Stimulated activated CD4-positive, alpha-beta T cell treated with anti-CD3 and anti-CD28 coated beads, Interleukin-1b, Interleukin-23, amount 100 ng/mL, for 1 hour (primary cell): ENCODE measurements around the gene APOL4.
"Not testable (repeated sequence)": the region's sequence is repeated elsewhere in the genome, so short reads cannot be mapped to it uniquely, and the experiment has no call there.

Experiments used
- DNase-seq, 2 donors: peaks; one replicate each; pipeline ENCODE4 v3.0.0-alpha.2; 2020; ENCODE audit warnings: low read depth in 2 of 2

APOL4 gene, protein sequence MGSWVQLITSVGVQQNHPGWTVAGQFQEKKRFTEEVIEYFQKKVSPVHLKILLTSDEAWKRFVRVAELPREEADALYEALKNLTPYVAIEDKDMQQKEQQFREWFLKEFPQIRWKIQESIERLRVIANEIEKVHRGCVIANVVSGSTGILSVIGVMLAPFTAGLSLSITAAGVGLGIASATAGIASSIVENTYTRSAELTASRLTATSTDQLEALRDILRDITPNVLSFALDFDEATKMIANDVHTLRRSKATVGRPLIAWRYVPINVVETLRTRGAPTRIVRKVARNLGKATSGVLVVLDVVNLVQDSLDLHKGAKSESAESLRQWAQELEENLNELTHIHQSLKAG

DNA sequence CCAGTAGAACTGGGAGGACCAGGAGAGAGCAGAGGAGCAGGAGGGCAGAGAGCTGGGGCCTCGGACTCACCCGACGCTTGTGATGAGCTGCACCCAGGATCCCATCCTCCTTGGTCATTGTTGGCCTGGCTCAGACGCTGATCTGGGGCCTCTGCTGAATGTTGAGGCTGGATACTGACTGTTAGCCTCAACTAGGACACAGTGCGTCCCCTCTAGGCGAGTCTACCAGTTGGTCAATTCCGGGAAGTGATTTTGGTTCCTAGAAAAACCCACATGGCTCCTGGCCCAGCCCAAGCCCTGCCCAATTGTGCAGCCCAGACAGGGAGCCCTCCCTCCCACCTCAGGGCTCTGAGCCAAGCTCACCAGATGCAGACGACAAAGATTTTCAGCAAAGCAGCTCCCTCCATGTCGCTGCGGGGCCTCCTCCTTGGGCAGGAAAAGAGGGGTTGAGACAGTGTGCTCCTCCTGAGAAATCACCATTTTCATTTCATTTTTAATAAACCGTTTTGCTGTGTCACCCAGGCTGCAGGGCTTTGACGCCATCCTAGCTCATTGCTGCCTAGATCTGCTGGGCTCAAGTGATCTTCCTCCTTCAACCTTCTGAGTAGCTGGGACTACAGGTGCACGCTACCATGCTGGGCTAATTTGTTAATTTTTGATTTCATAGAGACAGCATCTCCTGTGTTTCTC lies at the start of gene APOL4:
Gene APOL4 (minus strand): TSS at position 180 of the 690 bp plus-strand sequence. CDS start 75 bp downstream, at position 105.
- no peak for DNase-seq

DNA sequence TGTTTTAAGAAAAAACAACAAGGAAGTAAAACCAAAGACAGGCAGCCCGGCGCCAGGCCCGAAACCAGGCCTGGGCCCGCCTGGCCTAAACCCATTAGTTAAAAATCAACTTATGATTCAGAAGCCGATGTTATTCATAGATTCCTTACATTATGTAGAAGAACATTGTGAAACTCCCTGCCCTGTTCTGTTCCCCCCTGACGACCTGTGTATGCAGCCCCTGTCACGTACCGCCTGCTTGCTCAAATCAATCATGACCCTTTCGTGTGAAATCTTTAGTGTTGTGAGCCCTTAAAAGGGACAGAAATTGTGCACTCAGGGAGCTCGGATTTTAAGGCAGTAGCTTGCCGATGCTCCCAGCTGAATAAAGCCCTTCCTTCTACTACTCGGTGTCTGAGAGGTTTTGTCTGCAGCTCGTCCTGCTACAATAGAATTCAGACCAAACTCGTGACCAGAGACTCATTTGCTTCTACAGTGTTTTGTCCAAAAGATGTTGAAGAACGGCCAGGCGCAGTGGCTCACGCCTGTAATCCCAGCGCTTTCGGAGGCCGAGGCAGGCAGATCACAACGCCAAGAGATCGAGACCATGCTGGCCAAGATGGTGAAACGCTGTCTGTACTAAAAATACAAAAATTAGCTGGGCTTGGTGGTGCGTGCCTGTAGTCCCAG lies 48.8 kb upstream of the APOL4 start:
- DNase-seq: not testable (repeated sequence)

DNA sequence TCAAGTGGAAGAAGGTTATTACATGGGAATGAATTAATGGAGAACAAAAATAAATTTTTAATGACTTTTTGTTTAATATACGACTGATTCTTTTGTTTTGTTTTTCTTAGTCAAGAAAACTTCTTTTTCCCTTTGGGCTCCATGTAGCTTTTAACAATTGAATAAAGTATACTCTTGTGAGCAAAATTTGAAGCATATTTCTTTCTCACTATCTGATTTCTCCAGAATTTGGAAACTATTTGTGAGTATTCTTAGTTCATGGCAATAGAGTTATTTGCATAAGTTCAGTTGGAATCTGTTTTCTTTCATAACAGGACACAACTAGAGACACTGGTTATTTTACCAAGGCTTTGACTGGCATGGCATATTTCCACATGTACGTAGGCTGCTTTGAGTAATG lies 47.6 kb upstream of the APOL4 start:
- DNase-seq: no peak

DNA sequence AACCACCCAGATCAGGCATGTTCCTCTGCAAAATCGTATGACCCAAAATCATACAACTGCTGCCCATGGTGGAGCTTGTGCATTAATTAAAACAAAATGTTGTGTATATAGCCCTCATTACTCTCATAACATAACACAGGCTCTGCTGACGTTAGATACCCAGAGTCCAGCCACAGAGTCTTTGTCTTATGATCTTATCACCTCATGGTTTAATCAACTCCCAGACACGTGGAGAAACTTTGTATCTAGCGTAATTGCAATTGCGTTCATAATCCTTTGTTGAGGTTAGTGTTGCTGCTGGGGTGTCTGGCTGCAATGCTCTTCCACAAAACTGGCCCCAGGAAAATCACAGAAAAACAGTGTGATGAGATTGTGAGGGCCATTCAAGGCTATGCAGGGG lies 46.3 kb upstream of the APOL4 start:
- DNase-seq: no peak

DNA sequence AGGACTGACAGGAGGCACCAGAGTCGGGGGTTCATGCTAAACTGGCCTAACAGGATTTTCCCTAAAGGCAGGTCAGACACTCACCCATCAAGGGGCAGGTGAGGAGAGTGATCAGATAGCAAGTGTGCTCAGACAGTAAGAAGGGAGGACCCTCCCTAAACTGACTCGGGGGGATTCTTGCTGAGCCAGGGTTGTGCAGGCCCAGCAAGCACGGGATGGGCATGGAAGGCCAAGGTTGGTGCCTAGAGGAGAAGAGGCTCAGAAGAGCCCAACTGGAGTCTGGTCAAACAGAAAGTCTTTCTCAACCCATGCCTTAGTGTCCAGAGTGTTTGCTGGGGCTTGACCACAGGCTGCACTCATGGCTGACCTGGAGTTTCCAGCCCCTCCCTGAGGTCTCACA lies 45.1 kb upstream of the APOL4 start:
- DNase-seq: no peak

DNA sequence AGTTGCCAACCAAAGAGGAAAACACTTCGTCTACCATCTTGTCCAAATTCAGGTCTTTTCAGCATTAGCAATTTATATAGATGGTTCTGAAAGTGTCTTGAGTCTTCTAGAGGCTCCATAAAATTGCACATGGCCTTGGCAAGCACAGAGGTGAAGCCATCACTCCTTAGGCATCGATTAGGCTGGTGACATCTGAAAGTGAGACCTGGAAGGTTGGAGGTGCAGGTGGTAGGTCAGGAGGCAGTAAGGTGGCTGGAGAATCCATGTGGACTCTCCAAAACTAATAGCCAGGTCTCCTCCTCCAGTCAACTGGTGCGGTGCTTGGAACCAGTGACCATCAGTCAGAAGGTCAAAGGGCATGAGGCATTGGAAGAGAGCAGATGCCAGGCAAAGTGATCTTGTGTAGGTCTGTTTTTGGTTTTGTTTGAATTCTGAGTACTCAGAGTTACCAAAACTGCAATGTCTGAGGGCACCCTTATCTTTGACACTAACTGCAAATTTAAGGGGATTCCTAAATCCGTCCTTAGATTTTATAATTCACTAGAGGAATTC lies 44.3 kb upstream of the APOL4 start:
- no peak for DNase-seq

DNA sequence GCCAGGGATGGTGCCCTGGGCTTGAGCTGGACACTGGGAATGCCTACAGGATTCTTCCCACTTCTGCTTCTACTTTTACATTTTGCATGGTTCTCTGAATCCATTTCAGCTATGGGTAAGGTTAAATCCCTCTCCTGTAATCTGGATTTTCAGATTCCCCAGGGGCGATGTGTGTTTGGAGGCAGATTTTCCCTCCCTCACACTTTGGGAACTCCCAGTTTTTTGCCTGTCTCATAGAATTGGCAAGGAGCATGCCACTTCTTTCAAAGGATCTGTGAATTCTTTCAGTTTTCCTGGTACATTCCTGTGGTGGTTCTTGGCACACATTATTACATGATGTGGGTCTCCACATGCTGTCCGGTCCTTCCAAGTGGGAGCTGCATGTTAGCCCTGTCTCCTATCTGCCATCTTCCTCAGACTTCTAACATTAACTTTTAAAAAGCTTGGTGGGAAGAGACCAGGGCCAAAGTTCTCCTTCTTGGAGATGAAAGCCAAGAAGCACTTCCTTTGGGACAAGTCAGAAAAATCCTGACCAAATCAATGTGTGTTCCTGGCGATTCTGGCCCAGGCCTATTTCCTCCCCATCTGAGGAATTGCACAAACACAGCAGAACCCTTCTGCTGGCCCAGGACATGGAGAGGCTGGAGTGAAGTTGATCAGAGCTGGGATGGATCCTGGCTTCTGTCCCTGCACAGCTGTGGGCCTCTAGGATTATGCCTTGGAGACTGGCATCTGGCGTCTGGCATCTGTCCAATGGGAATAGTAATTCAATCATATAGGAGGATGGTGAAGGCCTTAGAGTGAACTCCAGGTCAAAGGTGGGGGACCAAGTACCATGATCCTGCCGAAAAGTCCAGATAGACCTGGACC lies 43.1 kb upstream of the APOL4 start:
- DNase-seq: no peak

DNA sequence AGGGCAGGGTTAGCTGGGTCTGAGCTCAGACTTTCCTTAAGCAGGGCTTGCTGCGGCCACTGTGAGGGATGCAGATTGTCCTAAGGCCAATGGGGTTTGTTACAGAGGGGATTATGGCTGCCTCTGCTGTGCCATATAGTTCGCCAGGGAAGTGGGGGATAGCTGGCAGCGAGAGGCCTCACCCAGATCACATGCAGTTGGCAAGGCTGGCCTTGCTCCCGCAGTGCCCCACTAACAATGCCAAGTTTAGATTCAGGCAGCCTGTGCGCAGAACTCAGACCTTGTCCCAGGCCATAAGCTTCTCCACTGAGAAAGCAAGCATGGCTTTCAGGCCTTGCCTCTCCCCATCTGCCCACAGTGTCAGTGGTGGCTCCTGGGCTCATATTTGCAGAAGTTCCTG lies 42.4 kb upstream of the APOL4 start:
- DNase-seq: no peak

DNA sequence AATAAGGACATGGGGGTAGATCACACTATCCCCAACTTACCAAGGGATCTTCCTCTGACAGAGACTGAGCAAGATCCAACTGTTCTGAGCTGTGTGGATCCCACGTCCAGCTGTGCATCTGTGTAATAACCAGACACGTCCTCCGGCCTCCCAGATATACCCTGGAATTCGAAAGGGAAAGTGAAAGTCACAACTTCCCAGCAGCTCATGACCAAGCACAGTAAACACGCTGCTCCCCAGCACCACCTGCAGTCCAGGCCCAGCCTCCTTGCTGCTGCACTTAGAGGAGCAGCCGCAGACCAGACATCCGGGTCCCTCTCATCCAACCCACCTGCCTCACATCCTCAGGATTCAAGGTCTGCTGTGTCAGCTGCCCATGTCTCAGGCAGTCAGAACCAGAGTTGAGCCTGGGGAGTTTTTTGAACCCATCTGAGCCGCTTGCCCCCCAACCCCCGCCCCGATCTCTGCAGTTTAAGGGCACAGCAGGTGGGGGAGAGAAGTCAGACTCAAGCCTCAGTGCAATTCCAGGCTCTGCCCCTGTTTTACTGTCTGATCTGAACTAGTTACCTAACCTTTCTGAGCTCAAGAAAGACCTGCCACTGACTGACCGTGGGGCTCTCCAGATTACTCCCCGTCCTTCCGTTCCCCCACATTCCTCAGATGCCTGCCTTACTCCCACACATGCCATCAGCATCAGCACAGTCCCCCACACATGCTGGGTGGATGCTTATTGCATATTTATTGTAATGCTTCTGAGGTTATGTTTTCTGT lies 38.0 kb upstream of the APOL4 start, which contains the start of gene APOL2:
Gene APOL2 (minus strand): TSS at position 127 of the 771 bp plus-strand sequence. CDS start 6,365 bp downstream, outside the sequence.
- DNase-seq: peak; percentile 55 to 59

DNA sequence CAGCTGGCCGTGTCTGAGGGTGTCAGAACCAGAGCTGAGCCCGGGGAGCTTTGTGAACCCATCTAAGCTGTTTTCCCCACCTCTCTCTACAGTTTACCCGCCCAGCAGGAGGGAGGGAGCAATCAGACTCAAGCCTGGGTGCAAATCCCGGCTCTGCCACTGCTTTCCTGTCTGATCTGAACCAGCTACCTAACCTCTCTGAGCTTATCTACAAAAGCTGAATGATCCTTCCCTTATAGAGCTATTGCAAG lies 37.5 kb upstream of the APOL4 start:
- DNase-seq: no peak

DNA sequence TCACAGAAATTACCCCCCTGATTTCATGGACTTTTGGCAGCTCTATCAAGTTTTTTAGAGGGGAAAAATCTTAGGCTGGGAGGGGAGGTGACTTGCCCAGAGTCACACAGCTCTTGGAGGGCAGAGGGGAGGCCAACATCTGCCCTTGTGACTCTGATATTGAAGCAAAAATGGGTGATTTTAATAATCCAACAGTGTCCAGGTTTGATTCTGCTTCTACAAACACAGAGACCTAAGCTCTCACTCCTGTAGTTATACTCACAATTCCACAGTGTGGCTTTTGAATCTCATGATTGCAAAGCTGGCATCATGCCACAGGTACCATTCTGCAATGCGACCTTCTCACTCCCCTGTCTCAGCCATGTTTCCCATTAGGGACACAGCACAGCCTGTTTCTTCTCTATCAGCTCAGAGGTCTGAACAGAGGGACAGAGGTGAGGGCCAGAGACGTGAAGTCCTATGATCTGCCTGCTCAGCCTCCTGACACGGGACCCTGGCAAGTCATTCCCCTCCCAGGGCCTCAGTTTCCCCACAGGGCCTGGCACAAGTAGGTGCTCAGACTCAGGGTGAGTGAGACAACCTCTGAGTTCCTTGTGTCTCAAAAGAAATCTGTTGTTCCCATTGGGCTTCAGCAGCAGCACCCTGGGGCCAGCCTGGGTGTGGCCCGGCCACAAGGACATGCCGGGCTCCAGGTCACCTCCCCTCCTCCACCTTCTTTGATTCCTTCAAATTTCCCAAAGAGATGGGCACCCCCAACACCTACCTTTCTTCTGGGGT lies 37.0 kb upstream of the APOL4 start:
- DNase-seq: no peak

DNA sequence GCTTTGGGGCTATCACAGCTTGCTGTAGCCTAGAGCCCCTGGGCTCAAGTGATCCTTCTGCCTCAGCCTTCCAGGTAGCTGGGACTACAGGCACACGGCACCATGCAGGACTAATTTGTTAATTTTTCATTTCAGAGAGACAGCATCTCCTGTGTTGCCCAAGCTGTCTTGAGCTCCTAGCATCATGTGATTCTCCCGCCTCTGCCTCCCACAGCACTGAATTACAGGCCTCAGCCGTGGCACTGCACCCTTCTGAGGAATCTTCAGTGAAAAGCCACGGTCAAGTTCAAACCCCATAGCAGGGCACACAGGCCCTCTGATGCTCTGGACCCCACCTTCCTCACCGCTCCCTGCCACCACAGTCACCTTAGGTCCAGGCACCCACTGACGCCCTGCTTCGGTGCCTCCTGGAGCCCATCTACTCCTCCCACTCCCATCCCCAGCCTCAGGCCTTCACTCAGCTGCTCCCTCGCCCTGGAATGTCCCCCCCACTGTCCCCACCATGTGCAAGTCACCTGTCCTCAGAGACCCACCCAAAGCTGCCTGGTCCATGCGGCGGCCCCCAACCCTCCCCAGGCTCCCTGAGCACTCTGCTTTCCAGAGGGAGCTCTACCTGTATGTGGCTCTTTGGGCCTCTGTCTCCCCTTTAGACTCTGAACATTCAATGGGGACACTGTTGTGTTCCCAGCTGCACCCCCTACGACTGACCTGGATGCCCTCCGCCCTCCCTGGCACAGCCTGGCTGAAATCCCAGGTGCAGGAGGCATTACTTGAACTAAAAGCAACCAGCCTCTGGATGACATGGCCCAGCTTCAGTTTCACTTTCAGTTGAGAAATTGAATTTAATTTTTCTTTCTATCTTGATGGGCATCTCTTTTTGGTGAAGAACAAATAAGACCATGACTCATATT lies 36.1 kb upstream of the APOL4 start:
- DNase-seq: no peak

DNA sequence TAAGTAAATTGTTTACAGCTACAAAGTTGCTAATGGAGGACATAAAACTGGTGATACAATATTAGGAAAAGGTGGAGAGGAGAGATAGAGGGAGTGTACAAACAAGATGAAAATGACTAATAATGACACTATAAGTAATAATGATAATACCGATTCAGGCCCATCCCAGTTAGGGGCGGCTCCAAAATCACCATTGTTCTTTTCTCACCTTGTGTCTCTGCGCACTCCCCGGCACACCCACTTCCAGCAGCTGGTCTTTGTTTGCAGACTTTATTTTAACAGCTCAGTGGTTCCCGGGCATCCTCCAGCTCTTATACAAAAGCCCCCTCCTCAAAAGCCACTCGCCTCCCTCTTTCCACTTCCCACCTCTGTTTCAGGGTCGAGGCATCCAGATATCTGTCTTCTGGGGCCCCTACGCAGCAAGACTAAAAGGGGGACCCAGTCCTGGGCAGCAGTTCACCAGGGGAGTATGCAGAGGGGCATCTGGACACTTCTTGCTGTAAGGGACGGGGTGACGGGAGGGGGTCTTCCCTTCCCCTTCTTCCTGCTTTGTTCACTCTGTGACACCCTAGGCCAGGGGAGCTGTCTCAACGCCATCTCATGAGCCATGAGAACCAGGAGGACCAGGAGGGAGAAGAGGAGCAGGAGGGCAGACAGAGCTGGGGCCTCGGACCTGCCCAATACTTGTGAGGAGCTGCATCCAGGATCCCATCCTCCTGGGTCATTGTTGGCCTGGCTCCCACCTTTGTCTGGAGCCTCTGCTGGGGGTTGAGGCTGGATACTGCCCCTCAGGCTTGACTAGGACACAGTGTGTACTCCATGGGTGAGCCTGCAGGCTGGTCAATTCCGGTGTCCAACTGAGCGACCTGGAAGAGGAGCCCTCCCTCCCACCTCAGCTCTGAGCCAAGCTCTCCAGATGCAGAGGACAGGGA lies 35.0 kb upstream of the APOL4 start:
- no peak for DNase-seq

DNA sequence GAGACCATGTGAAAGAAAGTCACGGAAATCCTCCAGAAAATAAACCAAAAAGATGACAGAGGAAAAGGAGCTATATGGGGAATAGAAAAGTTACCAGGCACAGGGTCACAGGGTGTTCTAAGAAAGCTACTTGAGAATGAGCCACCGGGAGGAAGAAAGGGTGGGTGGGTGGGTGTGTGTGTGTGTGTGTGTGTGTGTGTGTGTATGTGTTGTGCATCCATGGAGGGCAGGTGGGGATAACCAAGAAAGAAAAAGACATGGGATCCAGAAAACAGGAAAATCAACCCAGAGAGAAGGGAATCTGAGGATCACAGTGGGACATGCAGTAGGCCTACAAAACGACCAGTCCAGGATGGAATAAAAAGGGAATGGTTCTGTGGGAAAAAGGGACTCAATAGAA lies 34.0 kb upstream of the APOL4 start:
- no peak for DNase-seq

DNA sequence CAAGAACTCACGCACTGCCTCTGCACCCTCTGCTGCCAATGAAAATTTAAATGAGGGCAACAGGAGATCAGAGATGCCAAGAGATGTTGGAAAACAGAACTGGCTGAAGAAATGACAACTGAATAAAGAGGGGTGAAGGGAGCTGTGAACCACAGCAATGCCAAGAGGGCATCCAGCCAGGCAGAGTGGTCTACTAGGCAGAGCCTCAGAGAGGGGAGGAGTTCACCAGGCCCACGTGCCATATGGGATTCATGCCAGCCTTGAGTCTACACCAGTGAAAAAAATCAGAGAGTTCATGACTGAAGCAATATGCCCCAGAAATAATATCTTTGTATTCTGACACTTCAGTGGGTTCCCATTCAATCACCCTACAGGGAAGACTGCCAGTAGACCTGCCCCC lies 33.3 kb upstream of the APOL4 start:
- no peak for DNase-seq

DNA sequence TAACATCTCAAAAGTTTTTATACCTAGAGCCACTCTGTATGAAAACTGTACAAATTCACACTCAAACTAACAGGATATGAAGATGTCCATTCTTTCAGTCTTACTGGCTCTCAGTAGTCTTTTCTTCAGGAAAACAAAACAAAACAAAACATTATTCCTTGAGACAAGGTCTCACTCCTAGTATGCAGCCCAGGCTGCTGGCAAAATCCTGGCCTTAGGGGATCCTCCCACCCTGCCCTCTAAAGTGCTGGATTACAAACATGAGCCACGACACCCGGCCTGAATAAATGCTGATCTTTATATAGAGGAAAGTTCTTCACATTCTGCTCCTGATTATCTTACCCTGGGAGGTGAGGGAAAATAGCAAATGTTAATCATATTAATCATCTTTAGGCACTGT lies 32.6 kb upstream of the APOL4 start:
- no peak for DNase-seq

DNA sequence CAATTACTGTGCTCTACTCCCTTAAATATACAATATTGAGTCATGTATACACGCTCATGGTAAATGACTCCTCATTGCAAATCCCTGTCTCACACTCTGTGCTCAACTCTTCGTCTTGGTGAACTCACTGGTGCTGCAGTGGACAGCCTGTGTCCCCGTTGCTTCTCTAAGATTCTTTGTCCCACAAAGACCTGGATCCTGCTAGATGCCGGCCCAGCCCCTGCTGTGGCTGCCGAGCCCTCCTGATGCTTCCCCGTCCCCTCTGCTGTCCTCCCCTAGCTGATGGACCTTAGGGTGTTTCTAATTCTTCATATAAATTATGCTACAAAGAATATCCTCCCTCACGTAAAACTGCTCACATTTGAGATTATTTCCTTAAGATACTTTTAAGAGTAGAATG lies 32.2 kb upstream of the APOL4 start:
- DNase-seq: no peak
